HepG2 (cell line): ENCODE measurements around the gene CDC42EP4. TPM values are rescaled to one million over a fixed set of nuclear protein-coding genes. Genes with fewer than 3 reads are reported as not detected.

Experiments
- BORCS8-MEF2B ChIP-seq: sonication (generic); formaldehyde crosslinking; IDR thresholded peaks from 2 replicates; pipeline ENCODE4 v1.8.0; 2022; ENCODE audit warnings: mild to moderate bottlenecking, missing genetic modification reagents
- EED ChIP-seq: sonication (generic); formaldehyde crosslinking; IDR thresholded peaks from 2 replicates; pipeline ENCODE4 v1.5.0; 2020; ENCODE audit warnings: mild to moderate bottlenecking, missing genetic modification reagents
- FOXC1 ChIP-seq: sonication (generic); formaldehyde crosslinking; IDR thresholded peaks from 2 replicates; pipeline ENCODE4 v1.8.0; 2022; ENCODE audit warnings: mild to moderate bottlenecking, missing genetic modification reagents, borderline replicate concordance
- HDAC1 ChIP-seq: sonication (generic); formaldehyde crosslinking; IDR thresholded peaks from 2 replicates; pipeline ENCODE4 v1.5.1; 2020; ENCODE audit warnings: mild to moderate bottlenecking, missing genetic modification reagents
- KLF6 ChIP-seq: IDR thresholded peaks from 2 replicates; pipeline ENCODE4 v1.8.0; 2016; ENCODE audit warnings: missing biosample characterization, missing genetic modification reagents
- MLLT10 ChIP-seq: sonication (generic); formaldehyde crosslinking; IDR thresholded peaks from 2 replicates; pipeline ENCODE4 v1.4.0; 2020; ENCODE audit warnings: missing genetic modification reagents
- MYC ChIP-seq: sonication (generic); formaldehyde crosslinking; IDR thresholded peaks from 2 replicates; pipeline ENCODE4 v1.9.0; 2021; ENCODE audit warnings: missing genetic modification reagents, borderline replicate concordance
- NR1H2 ChIP-seq: sonication (generic); formaldehyde crosslinking; IDR thresholded peaks from 2 replicates; pipeline ENCODE4 v1.8.1; 2022; ENCODE audit warnings: low read depth, missing genetic modification reagents, borderline replicate concordance
- NR2C2 ChIP-seq: sonication (generic); formaldehyde crosslinking; IDR thresholded peaks from 2 replicates; pipeline ENCODE4 v1.4.0; 2020; ENCODE audit warnings: missing genetic modification reagents, mild to moderate bottlenecking, moderate library complexity, borderline replicate concordance
- PAWR ChIP-seq: sonication (generic); formaldehyde crosslinking; IDR thresholded peaks from 2 replicates; pipeline ENCODE4 v1.4.0; 2020; ENCODE audit warnings: missing genetic modification reagents, mild to moderate bottlenecking, borderline replicate concordance
- SAP130 ChIP-seq: IDR thresholded peaks from 2 replicates; pipeline ENCODE4 v1.6.1; 2016; ENCODE audit warnings: low read depth
- ZBTB3 ChIP-seq: sonication (generic); formaldehyde crosslinking; IDR thresholded peaks from 2 replicates; pipeline ENCODE4 v1.4.0; 2020; ENCODE audit warnings: low read depth, mild to moderate bottlenecking, moderate library complexity, missing genetic modification reagents, borderline replicate concordance
- ZMAT3 ChIP-seq: sonication (generic); formaldehyde crosslinking; conservative IDR thresholded peaks from 2 replicates; pipeline ENCODE4 v1.7.0; 2021; ENCODE audit warnings: missing genetic modification reagents
- ZNF207 ChIP-seq: fragments of 450-650 bp; IDR thresholded peaks from 2 replicates; pipeline ENCODE4 v1.6.1; 2016; ENCODE audit warnings: antibody characterized with exemption, borderline replicate concordance
- ZNF446 ChIP-seq: sonication (generic); formaldehyde crosslinking; IDR thresholded peaks from 2 replicates; pipeline ENCODE4 v1.5.0; 2020; ENCODE audit warnings: mild to moderate bottlenecking, missing genetic modification reagents
- ZNF484 ChIP-seq: sonication (generic); formaldehyde crosslinking; IDR thresholded peaks from 2 replicates; pipeline ENCODE4 v1.5.1; 2020; ENCODE audit warnings: mild to moderate bottlenecking, low read depth, missing genetic modification reagents, borderline replicate concordance
- ZNF564 ChIP-seq: sonication (generic); formaldehyde crosslinking; IDR thresholded peaks from 2 replicates; pipeline ENCODE4 v1.8.1; 2023; ENCODE audit warnings: mild to moderate bottlenecking, missing genetic modification reagents
- ZSCAN9 ChIP-seq: IDR thresholded peaks from 2 replicates; pipeline ENCODE4 v1.6.1; 2016; ENCODE audit warnings: borderline replicate concordance
- polyA plus RNA-seq, 8 experiments: library from polyadenylated mRNA; depleted of rRNA in 3 of 8; stranded (reverse) in 7 of 8; unstranded in 1 of 8; fragments of >200 nt; fragmentation: Illumina TruSeq in 4 of 8; extraction: Trizol in 4 of 8; gene quantifications; 2 replicates each; pipeline versions ENCODE4 v1.2.1 to v1.2.3, GENCODE V29; 2011 to 2016; ENCODE audit warnings: low read depth in 4 of 8, missing spikeins in 1 of 8, mixed read lengths in 1 of 8; ENCODE audit not compliant: insufficient read depth in 1 of 8
- total RNA-seq, 5 experiments: library from RNA; depleted of rRNA; stranded (reverse); fragments of >200 nt; fragmentation: Illumina TruSeq; extraction: Trizol; gene quantifications; 2 replicates each; pipeline ENCODE4 v1.2.3, GENCODE V29; 2016; ENCODE audit warnings: low read depth in 1 of 5
- TF ChIP-seq, protein P1 (sequence below): sonication (generic); formaldehyde crosslinking; IDR thresholded peaks from 2 replicates; pipeline ENCODE4 v1.4.0; 2020; ENCODE audit warnings: low read depth, missing genetic modification reagents
- TF ChIP-seq, protein P2 (sequence below): sonication (generic); formaldehyde crosslinking; IDR thresholded peaks from 2 replicates; pipeline ENCODE4 v1.8.1; 2022; ENCODE audit warnings: low read depth, mild to moderate bottlenecking, missing genetic modification reagents
- TF ChIP-seq, protein P3 (sequence below): sonication (generic); IDR thresholded peaks from 2 replicates; pipeline ENCODE4 v1.6.1; 2016; ENCODE audit warnings: low read depth, borderline replicate concordance
- TF ChIP-seq, protein P4 (sequence below): sonication (generic); formaldehyde crosslinking; IDR thresholded peaks from 2 replicates; pipeline ENCODE4 v1.4.0; 2020; ENCODE audit warnings: mild to moderate bottlenecking, missing genetic modification reagents

The CDC42EP4 gene
- total and polyA plus RNA-seq, 2 of the 13 experiments (the other 11 are each of a cell fraction or from before 2014, with no cell fraction given), result 19.0 to 54.0 TPM

DNA sequence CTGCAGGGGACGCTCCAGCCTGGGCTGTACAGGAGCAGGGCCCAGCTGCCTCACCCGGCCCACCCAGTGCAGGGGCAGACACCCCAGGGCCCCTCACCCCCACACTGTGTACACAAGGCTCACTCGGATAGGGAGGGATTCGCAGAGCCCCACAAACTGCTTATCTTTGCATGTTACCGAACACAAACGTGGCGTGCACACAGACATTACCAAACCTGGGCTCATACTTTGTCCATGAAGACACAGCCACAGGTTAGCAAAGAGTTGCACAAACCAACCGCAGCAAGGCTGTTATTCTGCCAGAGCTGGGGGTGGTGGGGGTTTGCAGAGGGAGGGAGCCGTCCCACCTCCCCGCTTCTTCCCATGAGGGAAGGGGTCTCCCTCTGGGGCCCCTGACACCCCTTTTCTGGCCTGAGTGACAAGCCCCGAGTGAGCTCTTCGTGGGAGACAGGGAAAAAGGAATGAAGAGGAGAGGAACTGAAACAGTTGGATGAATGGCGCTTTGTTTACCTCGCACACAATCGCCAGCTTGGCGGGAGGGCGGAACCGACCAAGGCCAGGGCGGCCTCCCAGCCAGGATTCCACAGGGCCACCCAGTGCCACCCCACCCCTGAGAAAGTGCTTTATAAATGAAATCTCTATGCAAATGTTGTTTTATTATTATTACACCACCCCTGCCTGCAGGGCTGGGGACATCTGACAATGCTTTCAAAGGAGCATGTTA lies 49.7 kb downstream of the CDC42EP4 start (continued):
- TF ChIP-seq EED (CRISPR knock-in tag), result no peak
- peak; percentile 62; the same call in 1 of the 2 replicates for TF ChIP-seq ZSCAN9 (CRISPR knock-in tag)
- peak; percentile 51; the same call in 1 of the 2 replicates for TF ChIP-seq NR2C2 (CRISPR knock-in tag)
- peak; percentile 84 for TF ChIP-seq FOXC1
- TF ChIP-seq, protein P1, sequence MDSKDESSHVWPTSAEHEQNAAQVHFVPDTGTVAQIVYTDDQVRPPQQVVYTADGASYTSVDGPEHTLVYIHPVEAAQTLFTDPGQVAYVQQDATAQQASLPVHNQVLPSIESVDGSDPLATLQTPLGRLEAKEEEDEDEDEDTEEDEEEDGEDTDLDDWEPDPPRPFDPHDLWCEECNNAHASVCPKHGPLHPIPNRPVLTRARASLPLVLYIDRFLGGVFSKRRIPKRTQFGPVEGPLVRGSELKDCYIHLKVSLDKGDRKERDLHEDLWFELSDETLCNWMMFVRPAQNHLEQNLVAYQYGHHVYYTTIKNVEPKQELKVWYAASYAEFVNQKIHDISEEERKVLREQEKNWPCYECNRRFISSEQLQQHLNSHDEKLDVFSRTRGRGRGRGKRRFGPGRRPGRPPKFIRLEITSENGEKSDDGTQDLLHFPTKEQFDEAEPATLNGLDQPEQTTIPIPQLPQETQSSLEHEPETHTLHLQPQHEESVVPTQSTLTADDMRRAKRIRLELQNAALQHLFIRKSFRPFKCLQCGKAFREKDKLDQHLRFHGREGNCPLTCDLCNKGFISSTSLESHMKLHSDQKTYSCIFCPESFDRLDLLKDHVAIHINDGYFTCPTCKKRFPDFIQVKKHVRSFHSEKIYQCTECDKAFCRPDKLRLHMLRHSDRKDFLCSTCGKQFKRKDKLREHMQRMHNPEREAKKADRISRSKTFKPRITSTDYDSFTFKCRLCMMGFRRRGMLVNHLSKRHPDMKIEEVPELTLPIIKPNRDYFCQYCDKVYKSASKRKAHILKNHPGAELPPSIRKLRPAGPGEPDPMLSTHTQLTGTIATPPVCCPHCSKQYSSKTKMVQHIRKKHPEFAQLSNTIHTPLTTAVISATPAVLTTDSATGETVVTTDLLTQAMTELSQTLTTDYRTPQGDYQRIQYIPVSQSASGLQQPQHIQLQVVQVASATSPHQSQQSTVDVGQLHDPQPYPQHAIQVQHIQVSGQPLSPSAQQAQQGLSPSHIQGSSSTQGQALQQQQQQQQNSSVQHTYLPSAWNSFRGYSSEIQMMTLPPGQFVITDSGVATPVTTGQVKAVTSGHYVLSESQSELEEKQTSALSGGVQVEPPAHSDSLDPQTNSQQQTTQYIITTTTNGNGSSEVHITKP (CRISPR knock-in tag), result peak; percentile 70; the same call in 1 of the 2 replicates
- TF ChIP-seq PAWR (CRISPR knock-in tag), result no peak
- TF ChIP-seq, protein P2, sequence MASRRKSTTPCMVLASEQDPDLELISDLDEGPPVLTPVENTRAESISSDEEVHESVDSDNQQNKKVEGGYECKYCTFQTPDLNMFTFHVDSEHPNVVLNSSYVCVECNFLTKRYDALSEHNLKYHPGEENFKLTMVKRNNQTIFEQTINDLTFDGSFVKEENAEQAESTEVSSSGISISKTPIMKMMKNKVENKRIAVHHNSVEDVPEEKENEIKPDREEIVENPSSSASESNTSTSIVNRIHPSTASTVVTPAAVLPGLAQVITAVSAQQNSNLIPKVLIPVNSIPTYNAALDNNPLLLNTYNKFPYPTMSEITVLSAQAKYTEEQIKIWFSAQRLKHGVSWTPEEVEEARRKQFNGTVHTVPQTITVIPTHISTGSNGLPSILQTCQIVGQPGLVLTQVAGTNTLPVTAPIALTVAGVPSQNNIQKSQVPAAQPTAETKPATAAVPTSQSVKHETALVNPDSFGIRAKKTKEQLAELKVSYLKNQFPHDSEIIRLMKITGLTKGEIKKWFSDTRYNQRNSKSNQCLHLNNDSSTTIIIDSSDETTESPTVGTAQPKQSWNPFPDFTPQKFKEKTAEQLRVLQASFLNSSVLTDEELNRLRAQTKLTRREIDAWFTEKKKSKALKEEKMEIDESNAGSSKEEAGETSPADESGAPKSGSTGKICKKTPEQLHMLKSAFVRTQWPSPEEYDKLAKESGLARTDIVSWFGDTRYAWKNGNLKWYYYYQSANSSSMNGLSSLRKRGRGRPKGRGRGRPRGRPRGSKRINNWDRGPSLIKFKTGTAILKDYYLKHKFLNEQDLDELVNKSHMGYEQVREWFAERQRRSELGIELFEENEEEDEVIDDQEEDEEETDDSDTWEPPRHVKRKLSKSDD, result peak; percentile 76; the same call in 1 of the 2 replicates
- TF ChIP-seq NR1H2 (CRISPR knock-in tag), result peak; percentile 52; the same call in 1 of the 2 replicates
- TF ChIP-seq KLF6, result no peak; the same call in 1 of the 2 replicates
- peak; percentile 89 for TF ChIP-seq ZNF564 (CRISPR knock-in tag)
- TF ChIP-seq ZNF207, result no peak
- TF ChIP-seq MLLT10, result no peak
- TF ChIP-seq BORCS8-MEF2B (CRISPR knock-in tag), result peak; percentile 94
- TF ChIP-seq ZBTB3 (CRISPR knock-in tag), result no peak; the same call in 1 of the 2 replicates
- peak; percentile 83 for TF ChIP-seq SAP130 (CRISPR knock-in tag)
- TF ChIP-seq ZMAT3, result peak; percentile 70
- TF ChIP-seq, protein P3, sequence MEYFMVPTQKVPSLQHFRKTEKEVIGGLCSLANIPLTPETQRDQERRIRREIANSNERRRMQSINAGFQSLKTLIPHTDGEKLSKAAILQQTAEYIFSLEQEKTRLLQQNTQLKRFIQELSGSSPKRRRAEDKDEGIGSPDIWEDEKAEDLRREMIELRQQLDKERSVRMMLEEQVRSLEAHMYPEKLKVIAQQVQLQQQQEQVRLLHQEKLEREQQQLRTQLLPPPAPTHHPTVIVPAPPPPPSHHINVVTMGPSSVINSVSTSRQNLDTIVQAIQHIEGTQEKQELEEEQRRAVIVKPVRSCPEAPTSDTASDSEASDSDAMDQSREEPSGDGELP, result peak; percentile 71; the same call in 1 of the 2 replicates
- 0 out of 2 replicates have a peak, but pooled peaks have one; percentile 40 for TF ChIP-seq ZNF446
- no peak for TF ChIP-seq ZNF484 (CRISPR knock-in tag)
- TF ChIP-seq, protein P4, sequence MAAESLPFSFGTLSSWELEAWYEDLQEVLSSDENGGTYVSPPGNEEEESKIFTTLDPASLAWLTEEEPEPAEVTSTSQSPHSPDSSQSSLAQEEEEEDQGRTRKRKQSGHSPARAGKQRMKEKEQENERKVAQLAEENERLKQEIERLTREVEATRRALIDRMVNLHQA (CRISPR knock-in tag), result no peak
- peak; percentile 57 for TF ChIP-seq MYC (CRISPR knock-in tag)
- TF ChIP-seq HDAC1 (CRISPR knock-in tag), result peak; percentile 66; the same call in 1 of the 2 replicates
